ENCODE measurements around the gene ADAMTS19.

The ADAMTS19 gene

GRCh38 chr5:129768735-129769134 is 308.6 kb downstream of the ADAMTS19 start:
- in situ Hi-C loops (cut with HindIII; ENCODE audit: low pct_unique_long_range_greater_than_20kb, low sequenced_read_pairs), result no loop called here
- no peak for DNase-seq (ENCODE audit: low read depth in 1 of 2, low spot score in 1 of 2)
- no peak for TF ChIP-seq JUND (IDR thresholded peaks at IDR 0.05; ENCODE audit: low read depth)

GRCh38 chr5:129770024-129770820 is 310.1 kb downstream of the ADAMTS19 start:
- no peak for DNase-seq (ENCODE audit: low read depth in 1 of 2, low spot score in 1 of 2)
- in situ Hi-C loops (cut with HindIII; ENCODE audit: low pct_unique_long_range_greater_than_20kb, low sequenced_read_pairs), result no loop called here
- TF ChIP-seq JUND (IDR thresholded peaks at IDR 0.05; ENCODE audit: low read depth), result no peak

- in situ Hi-C loops (cut with HindIII; ENCODE audit: low pct_unique_long_range_greater_than_20kb, low sequenced_read_pairs), result no loop called here
- DNase-seq (ENCODE audit: low read depth in 1 of 2, low spot score in 1 of 2), result peak; percentile 32 to 85
- TF ChIP-seq JUND (IDR thresholded peaks at IDR 0.05; ENCODE audit: low read depth), result no peak
Observed at GRCh38 chr5:129771058-129771838, 311.1 kb downstream of the ADAMTS19 start.

DNA sequence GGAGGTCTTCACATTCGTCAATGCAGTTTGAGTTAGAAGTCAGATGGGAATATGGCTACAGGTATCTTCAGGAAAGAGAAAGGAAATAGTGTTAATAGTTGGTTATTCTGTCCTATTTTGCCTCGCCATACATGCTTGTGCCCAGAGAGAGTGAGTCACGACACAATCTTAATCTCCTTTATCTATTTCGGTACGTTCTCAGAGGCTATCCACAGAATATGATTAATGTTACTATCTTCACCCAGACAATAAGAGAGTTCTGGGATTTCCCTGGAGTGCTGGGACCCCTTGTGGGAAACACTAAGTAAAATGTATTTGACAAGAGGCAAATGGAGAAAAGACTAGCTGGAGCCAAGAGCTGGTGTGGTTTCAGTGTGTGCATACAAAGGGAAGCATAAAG is 313.3 kb downstream of the ADAMTS19 start:
- no peak for DNase-seq (ENCODE audit: low read depth in 1 of 2, low spot score in 1 of 2)
- in situ Hi-C loops (cut with HindIII; ENCODE audit: low pct_unique_long_range_greater_than_20kb, low sequenced_read_pairs), result no loop called here
- no peak for TF ChIP-seq JUND (IDR thresholded peaks at IDR 0.05; ENCODE audit: low read depth)

- in situ Hi-C loops (cut with HindIII; ENCODE audit: low pct_unique_long_range_greater_than_20kb, low sequenced_read_pairs), result no loop called here
- no peak for DNase-seq (ENCODE audit: low read depth in 1 of 2, low spot score in 1 of 2)
- no peak for TF ChIP-seq JUND (IDR thresholded peaks at IDR 0.05; ENCODE audit: low read depth)
Observed at GRCh38 chr5:129781594-129781993, 321.5 kb downstream of the ADAMTS19 start.
